Measurements from ENCODE around the gene GALNT9.

Gene GALNT9

DNA sequence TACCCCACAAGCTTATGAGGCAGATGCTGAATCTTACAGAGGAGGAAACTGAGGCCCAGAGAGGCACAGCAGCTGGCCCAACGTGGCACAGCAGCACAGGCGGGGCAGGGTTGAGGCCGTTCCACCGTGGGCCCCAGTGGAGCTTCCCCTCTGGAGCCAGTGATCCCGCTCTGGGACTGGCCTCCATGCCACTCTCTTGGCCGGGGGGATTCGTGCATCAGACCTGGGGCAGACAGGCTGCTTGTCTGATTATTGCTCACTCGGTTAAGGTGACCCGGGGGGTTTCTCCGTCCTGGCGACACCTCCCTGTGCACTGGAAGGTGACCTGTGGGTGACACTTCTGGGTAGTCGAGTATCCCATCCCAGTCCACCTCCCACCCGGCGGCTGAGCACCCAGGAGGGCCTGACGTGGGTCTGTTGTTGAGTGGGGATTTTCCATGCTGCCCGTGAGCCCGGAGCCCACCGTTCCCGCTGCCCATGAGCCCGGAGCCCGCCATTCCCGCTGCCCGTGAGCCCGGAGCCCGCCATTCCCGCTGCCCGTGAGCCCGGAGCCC lies 157.3 kb downstream of the GALNT9 start:
- TF ChIP-seq, protein P1, sequence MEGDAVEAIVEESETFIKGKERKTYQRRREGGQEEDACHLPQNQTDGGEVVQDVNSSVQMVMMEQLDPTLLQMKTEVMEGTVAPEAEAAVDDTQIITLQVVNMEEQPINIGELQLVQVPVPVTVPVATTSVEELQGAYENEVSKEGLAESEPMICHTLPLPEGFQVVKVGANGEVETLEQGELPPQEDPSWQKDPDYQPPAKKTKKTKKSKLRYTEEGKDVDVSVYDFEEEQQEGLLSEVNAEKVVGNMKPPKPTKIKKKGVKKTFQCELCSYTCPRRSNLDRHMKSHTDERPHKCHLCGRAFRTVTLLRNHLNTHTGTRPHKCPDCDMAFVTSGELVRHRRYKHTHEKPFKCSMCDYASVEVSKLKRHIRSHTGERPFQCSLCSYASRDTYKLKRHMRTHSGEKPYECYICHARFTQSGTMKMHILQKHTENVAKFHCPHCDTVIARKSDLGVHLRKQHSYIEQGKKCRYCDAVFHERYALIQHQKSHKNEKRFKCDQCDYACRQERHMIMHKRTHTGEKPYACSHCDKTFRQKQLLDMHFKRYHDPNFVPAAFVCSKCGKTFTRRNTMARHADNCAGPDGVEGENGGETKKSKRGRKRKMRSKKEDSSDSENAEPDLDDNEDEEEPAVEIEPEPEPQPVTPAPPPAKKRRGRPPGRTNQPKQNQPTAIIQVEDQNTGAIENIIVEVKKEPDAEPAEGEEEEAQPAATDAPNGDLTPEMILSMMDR (IDR thresholded peaks at IDR 0.05; ENCODE audit: low read depth, low read length), result no peak
- no peak overlapping the region for H3K4me3 ChIP-seq (ENCODE audit: low read depth, low read length)

DNA sequence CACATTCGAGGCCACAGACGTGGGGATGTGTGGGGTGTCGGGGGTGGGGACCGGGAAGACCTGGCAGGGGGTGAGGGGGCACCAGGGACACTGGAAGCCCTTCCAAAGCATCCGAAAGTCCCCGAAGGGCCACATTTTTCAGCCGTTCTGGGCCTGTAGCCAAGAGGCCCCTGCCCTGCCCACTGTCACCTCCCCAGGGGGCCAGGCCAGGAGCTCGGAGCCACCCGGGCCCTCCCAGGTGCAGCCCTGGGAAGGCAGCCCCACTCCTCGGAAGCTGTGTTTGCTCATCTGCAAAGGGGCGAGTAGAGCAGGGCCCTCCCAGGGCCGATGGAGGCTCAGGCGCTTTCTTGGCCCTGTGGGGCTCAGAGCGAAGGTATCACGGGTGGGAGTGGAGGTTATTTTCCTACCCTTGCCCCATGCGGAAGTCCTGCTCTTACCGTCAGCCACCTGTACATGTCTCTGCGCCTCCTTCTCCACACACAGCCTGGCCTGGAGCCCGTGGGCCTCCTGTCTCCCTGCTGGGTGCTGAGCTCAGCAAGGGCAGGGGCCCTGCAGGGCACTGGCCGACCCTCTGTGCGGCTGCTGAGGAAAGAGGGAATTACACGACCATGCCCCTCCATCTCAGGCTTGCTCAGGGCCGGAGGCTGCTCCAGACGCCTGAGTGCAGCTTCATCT lies 158.0 kb downstream of the GALNT9 start:
- no peak overlapping the region for H3K4me3 ChIP-seq (ENCODE audit: low read depth, low read length)
- TF ChIP-seq, protein P1 (IDR thresholded peaks at IDR 0.05; ENCODE audit: low read depth, low read length), result no peak

DNA sequence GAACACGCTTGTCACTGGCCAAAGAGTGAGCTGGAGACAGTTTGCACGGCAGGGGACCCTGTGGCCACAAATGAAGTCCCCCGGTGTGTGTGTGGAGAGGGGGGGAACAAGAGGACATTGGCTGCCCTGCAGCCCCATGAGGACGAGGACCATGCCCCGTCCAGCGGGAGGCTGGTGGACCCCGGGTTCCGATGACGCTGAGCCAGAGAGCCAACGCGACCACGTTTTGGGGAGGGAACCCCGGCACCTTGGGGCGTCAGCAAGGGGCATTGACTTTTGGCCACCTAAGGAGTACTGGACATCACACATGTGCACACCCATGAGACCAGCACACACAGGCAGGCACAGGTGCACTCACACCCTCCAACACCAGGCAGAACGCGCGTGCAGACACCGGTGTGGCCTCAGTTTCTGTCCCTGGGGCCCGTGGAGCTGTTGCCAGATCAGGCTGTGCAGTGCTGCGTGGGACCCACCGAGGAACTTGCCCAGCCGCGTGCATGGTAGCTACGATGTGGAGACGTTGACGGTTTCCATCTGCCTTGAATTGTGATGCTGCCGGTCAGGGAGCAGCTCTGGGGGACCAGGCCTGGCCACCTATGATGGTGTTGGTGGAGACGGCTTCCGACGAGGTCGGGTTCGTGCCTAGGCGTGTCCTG lies 158.6 kb downstream of the GALNT9 start:
- TF ChIP-seq, protein P1 (IDR thresholded peaks at IDR 0.05; ENCODE audit: low read depth, low read length), result no peak
- H3K4me3 ChIP-seq (ENCODE audit: low read depth, low read length), result no peak overlapping the region

DNA sequence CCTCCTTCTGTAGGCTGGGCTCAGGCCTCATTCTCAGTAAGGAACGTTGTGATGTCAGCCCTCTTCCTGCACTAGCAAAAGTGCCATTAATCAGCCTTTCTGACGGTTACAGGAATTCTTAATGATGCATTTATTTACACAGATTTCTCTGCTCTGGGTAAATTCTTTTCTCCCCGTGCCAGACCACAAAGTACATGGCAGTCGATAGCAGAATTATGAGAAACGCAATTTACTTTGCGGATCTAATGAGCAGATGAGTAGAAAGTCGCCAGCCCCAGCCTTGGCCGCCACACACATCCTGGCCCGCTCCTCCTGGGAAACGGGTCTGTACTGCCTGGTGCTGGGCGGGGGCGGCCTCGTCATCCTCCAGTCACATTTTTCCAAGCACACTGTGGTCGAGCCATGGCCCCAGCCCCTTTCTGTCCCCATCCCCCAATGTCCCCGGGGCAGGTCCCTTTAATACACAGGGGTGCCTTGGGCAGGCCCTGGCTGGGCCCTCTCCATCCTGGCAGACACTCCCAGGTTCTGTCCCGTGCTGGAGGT lies 159.2 kb downstream of the GALNT9 start:
- TF ChIP-seq, protein P1 (IDR thresholded peaks at IDR 0.05; ENCODE audit: low read depth, low read length), result no peak

DNA sequence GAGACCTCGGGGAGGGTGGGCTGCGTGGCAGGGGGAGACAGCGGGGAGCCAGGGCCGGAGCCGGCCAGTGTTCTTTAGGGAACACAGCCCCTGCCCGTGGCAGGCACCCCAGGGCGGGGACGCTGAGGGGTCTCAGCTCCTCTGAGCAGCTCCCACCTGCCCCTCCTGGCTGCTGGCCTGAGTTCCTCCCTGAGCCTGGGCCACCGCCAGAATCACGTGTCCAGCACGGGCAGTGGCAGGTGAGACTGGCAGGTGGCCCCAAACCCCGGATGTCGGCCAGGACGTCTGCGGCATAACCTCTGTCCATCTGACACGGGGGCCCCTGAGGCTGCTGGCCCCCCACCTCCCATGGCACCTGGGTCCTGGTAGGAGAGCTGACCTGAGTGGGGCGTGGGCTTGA lies 160.0 kb downstream of the GALNT9 start:
- TF ChIP-seq, protein P1 (IDR thresholded peaks at IDR 0.05; ENCODE audit: low read depth, low read length), result no peak
- H3K4me3 ChIP-seq (ENCODE audit: low read depth, low read length), result no peak overlapping the region

More for the DNA sequence above, 159.2 kb downstream of the GALNT9 start:
- H3K4me3 ChIP-seq (ENCODE audit: low read depth, low read length), result no peak overlapping the region

DNA sequence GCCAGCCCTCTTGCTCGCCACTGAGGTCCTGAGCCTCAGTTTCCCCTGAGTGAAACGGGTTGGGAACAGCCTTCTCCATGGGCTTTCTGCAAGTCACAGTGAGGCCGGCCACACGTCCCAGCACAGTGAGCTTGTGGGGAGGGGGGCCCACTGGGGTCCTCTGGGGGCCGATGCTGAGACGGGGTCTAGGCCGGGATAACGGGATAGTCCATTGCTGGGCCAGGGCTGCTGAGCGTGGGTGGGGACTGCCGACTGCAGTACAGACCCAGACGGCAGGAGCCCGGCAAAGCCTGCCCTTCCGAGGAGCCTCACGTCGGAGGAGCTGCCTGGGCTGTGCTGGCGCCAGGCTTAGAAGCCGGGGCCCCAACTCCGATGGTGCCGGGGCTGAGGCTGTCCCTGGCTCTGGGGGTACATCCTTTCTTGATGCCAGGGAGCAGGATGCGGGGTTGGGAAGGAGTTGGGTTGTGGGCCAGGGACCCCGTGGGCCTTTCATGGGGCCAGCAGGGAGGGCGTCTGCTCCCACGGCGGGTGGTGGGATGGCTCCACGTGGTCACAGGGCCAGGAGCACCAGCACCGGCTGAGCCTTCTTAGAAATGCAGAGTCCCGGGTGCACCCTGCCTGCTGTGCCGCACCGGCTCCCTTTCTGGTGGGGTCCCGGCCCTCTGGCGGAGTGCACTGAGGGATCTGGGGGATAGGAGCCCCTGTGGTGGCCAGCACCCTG lies 160.9 kb downstream of the GALNT9 start:
- no peak overlapping the region for H3K4me3 ChIP-seq (ENCODE audit: low read depth, low read length)
- TF ChIP-seq, protein P1 (IDR thresholded peaks at IDR 0.05; ENCODE audit: low read depth, low read length), result no peak
